PFSK-1 (cell line): Measurements from ENCODE around the gene TCAF1.

Source experiments
- FOXP2 ChIP-seq: optimal IDR thresholded peaks from 2 replicates; pipeline ENCODE3; 2011; ENCODE audit warnings: borderline replicate concordance, control low read depth, inconsistent platforms; ENCODE audit not compliant: insufficient read depth; ENCODE audit errors: extremely low read length, extremely low read depth
- POLR2AphosphoS5 ChIP-seq: IDR thresholded peaks from 2 replicates; pipeline ENCODE4 v1.6.1; 2012; ENCODE audit warnings: low read depth, mild to moderate bottlenecking, control low read depth, low read length, moderate library complexity
- REST ChIP-seq, 2 experiments: IDR thresholded peaks; 2 replicates each; pipeline versions ENCODE4 v1.6.1 to v1.8.0; 2011 to 2012; ENCODE audit warnings: low read depth in 2 of 2, low read length in 2 of 2, control low read depth in 1 of 2, inconsistent platforms in 1 of 2, mild to moderate bottlenecking in 1 of 2, moderate library complexity in 1 of 2; ENCODE audit not compliant: insufficient read depth in 1 of 2
- SIN3A ChIP-seq: IDR thresholded peaks from 2 replicates; pipeline ENCODE4 v1.6.1; 2012; ENCODE audit warnings: mild to moderate bottlenecking, low read length, moderate library complexity, borderline replicate concordance; ENCODE audit not compliant: insufficient read depth
- TAF1 ChIP-seq: IDR thresholded peaks from 2 replicates; pipeline ENCODE4 v1.6.1; 2012; ENCODE audit warnings: low read length, control low read depth, borderline replicate concordance; ENCODE audit not compliant: insufficient read depth

TCAF1 gene

GRCh38 chr7:143885951-143886350 lies 16.0 kb downstream of the TCAF1 start:
- no peak for TF ChIP-seq POLR2AphosphoS5
- TF ChIP-seq FOXP2: no peak
- no peak for TF ChIP-seq TAF1
- TF ChIP-seq SIN3A: no peak
- TF ChIP-seq REST (IDR thresholded peaks at IDR 0.05; ENCODE audit: insufficient read depth in 1 of 2, low read depth in 2 of 2, low read length in 2 of 2): no peak

GRCh38 chr7:143884969-143885559 lies 16.9 kb downstream of the TCAF1 start:
- TF ChIP-seq REST (IDR thresholded peaks at IDR 0.05; ENCODE audit: insufficient read depth in 1 of 2, low read depth in 2 of 2, low read length in 2 of 2): no peak
- TF ChIP-seq FOXP2: no peak
- no peak for TF ChIP-seq POLR2AphosphoS5
- no peak for TF ChIP-seq SIN3A
- no peak for TF ChIP-seq TAF1

GRCh38 chr7:143884241-143884968 lies 17.6 kb downstream of the TCAF1 start:
- TF ChIP-seq POLR2AphosphoS5 (no peak), TAF1 (no peak), FOXP2 (no peak), REST (IDR thresholded peaks at IDR 0.05; ENCODE audit: insufficient read depth in 1 of 2, low read depth in 2 of 2, low read length in 2 of 2) (no peak), SIN3A (no peak)

DNA sequence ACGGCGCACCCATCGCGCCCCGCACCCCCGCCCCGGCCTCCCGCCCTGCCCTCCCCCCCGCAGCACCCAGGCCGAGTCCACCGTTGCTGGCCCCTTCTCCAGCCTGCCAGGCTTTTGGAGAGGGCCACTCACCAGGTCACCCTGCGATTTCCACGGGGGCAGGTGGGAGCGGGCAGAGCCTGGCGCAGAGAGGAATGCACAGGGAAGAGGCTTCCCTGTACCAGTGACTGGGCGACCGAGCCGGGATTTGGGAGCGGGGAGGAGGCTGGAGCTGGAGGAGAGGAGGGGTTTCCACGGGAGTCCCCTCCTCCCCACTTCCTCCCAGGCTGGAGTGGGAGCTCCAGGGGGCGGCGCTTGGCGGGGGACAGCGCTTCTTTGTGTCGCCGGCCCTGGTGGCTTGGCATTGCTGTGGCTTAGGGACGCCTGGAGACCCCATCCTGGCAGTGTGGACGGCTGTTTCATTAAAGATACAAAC lies 19.3 kb downstream of the TCAF1 start:
- TF ChIP-seq SIN3A (no peak), TAF1 (no peak)

DNA sequence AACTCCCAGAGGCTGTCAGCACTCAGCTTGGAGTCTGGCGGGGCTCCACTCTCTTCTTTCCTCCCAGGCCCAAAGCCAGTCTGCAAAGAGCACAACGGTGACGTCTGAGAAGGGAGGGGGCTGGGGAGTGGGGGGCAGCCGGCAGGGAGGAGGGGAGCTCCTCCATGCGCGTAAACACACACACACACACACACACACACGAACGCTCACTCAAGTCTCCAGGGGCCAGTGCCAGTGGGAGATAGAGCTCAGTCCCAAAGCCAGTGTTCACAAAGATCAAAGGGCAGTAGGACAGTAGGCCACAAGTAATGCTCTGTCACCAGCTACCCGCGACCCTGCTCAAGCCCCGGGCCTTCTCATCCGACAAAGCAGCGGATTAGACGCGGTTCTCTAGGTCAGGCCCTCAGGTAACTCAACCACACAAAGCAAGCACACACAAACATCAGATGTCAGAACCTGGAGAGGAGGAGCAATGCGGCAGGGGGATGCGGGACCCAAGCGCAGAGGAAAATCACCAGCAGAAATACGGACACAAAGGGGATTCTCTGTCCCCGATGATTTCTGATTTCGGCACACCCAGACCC lies 19.9 kb downstream of the TCAF1 start:
- TF ChIP-seq REST (IDR thresholded peaks at IDR 0.05; ENCODE audit: insufficient read depth in 1 of 2, low read depth in 2 of 2, low read length in 2 of 2) (no peak), SIN3A (no peak)
